SJSA1 (cell line): Measurements from ENCODE around the gene SKIDA1. TPM values are rescaled to one million over a fixed set of nuclear protein-coding genes. Genes with fewer than 3 reads are reported as not detected.

ENCODE experiments used
- DNase-seq, 2 experiments: peaks; one replicate each; pipeline ENCODE4 v3.0.0-alpha.2; 2015 to 2020; ENCODE audit warnings: low spot score in 2 of 2, low read depth in 1 of 2
- H3K27ac ChIP-seq: fragments of 250-450 bp; sonication (Bioruptor Pico); 2 replicates; pipeline ENCODE4 v1.5.1; 2020; ENCODE audit warnings: mild to moderate bottlenecking, moderate library complexity
- H3K27me3 ChIP-seq: fragments of 250-450 bp; sonication (Bioruptor Pico); replicated peaks from 2 replicates; pipeline ENCODE4 v1.5.1; 2020; ENCODE audit warnings: mild to moderate bottlenecking, moderate library complexity
- H3K36me3 ChIP-seq: fragments of 250-450 bp; sonication (Bioruptor Pico); 2 replicates; pipeline ENCODE4 v1.5.1; 2020; ENCODE audit warnings: mild to moderate bottlenecking
- H3K4me1 ChIP-seq: fragments of 250-450 bp; sonication (Bioruptor Pico); replicated peaks from 2 replicates; pipeline ENCODE4 v1.6.1; 2021; ENCODE audit warnings: mild to moderate bottlenecking
- H3K4me3 ChIP-seq: fragments of 250-450 bp; sonication (Bioruptor Pico); 2 replicates; pipeline ENCODE4 v1.5.1; 2020; ENCODE audit warnings: mild to moderate bottlenecking
- H3K9me3 ChIP-seq: fragments of 250-450 bp; sonication (Bioruptor Pico); replicated peaks from 2 replicates; pipeline ENCODE4 v1.5.1; 2020; ENCODE audit warnings: mild to moderate bottlenecking
- total RNA-seq: library from RNA; depleted of rRNA; stranded (reverse); fragments of >200 nt; shearing (Covaris generic); gene quantifications from 2 replicates; pipeline ENCODE4 v1.2.3, GENCODE V29; 2014

The SKIDA1 gene
- total RNA-seq, 1 experiment from 2014 or later, result 1.7 TPM

- Histone ChIP-seq H3K9me3 (no peaks in the 10 kb centered on the region), H3K27me3 (no peaks in the 10 kb centered on the region), H3K36me3 (no peaks in the 10 kb centered on the region), H3K4me1 (peaks cover 36% of the 10 kb centered on the region), H3K4me3 (peak overlapping the region; percentile 70), H3K27ac (no peak overlapping the region)
- peak; percentile 56 to 64 for DNase-seq
Observed at GRCh38 chr10:21516242-21517131, 9.0 kb downstream of the SKIDA1 start.

GRCh38 chr10:21515361-21516241 lies 9.9 kb downstream of the SKIDA1 start:
- Histone ChIP-seq H3K36me3 (no peaks in the 10 kb centered on the region), H3K4me3 (peak overlapping the region; percentile 70), H3K9me3 (no peaks in the 10 kb centered on the region), H3K27me3 (no peaks in the 10 kb centered on the region), H3K4me1 (peaks cover 36% of the 10 kb centered on the region), H3K27ac (no peak overlapping the region)
- no peak for DNase-seq

GRCh38 chr10:21514818-21515351 lies 10.6 kb downstream of the SKIDA1 start:
- H3K4me1 ChIP-seq, result peaks cover 34% of the 10 kb centered on the region

GRCh38 chr10:21514129-21514817 lies 11.2 kb downstream of the SKIDA1 start:
- Histone ChIP-seq H3K4me1 (peaks cover 28% of the 10 kb centered on the region), H3K36me3 (no peaks in the 10 kb centered on the region), H3K27ac (no peak overlapping the region), H3K4me3 (no peak overlapping the region), H3K9me3 (no peaks in the 10 kb centered on the region), H3K27me3 (no peaks in the 10 kb centered on the region)
- DNase-seq, result no peak

More at GRCh38 chr10:21514818-21515351, 10.6 kb downstream of the SKIDA1 start:
- Histone ChIP-seq H3K27me3 (no peaks in the 10 kb centered on the region), H3K9me3 (no peaks in the 10 kb centered on the region), H3K36me3 (no peaks in the 10 kb centered on the region), H3K4me3 (no peak overlapping the region), H3K27ac (no peak overlapping the region)
- no peak for DNase-seq

- Histone ChIP-seq H3K4me1 (peaks cover 25% of the 10 kb centered on the region), H3K27ac (no peak overlapping the region), H3K9me3 (no peaks in the 10 kb centered on the region), H3K4me3 (no peak overlapping the region), H3K36me3 (no peaks in the 10 kb centered on the region), H3K27me3 (no peaks in the 10 kb centered on the region)
- no peak for DNase-seq
Observed at GRCh38 chr10:21513405-21513788, 12.1 kb downstream of the SKIDA1 start.

GRCh38 chr10:21512573-21513404 lies 12.7 kb downstream of the SKIDA1 start:
- DNase-seq, result no peak
- H3K36me3 ChIP-seq, result no peaks in the 10 kb centered on the region

GRCh38 chr10:21511946-21512572 lies 13.4 kb downstream of the SKIDA1 start:
- Histone ChIP-seq H3K9me3 (no peaks in the 10 kb centered on the region), H3K4me3 (no peak overlapping the region), H3K27ac (no peak overlapping the region), H3K36me3 (no peaks in the 10 kb centered on the region), H3K4me1 (peaks cover 15% of the 10 kb centered on the region), H3K27me3 (no peaks in the 10 kb centered on the region)
- no peak for DNase-seq

More at GRCh38 chr10:21512573-21513404, 12.7 kb downstream of the SKIDA1 start:
- H3K27ac ChIP-seq, result no peak overlapping the region
- peaks cover 20% of the 10 kb centered on the region for H3K4me1 ChIP-seq
- H3K4me3 ChIP-seq, result no peak overlapping the region
- no peaks in the 10 kb centered on the region for H3K27me3 ChIP-seq
- no peaks in the 10 kb centered on the region for H3K9me3 ChIP-seq

GRCh38 chr10:21511095-21511570 lies 14.3 kb downstream of the SKIDA1 start:
- no peaks in the 10 kb centered on the region for H3K27me3 ChIP-seq
- DNase-seq, result no peak
- H3K27ac ChIP-seq, result no peak overlapping the region
- H3K9me3 ChIP-seq, result no peaks in the 10 kb centered on the region
- H3K4me3 ChIP-seq, result no peak overlapping the region
- H3K36me3 ChIP-seq, result no peaks in the 10 kb centered on the region
- peaks cover 11% of the 10 kb centered on the region for H3K4me1 ChIP-seq

- no peak overlapping the region for H3K27ac ChIP-seq
- no peaks in the 10 kb centered on the region for H3K36me3 ChIP-seq
- no peak for DNase-seq
- H3K9me3 ChIP-seq, result no peaks in the 10 kb centered on the region
- no peak overlapping the region for H3K4me3 ChIP-seq
- H3K4me1 ChIP-seq, result peaks cover 4% of the 10 kb centered on the region; the same call in 1 of the 2 replicates
- no peaks in the 10 kb centered on the region for H3K27me3 ChIP-seq
Observed at GRCh38 chr10:21510241-21511094, 15.0 kb downstream of the SKIDA1 start.

GRCh38 chr10:21509341-21510240 lies 15.9 kb downstream of the SKIDA1 start:
- no peak for DNase-seq
- Histone ChIP-seq H3K27ac (no peak overlapping the region), H3K4me1 (peaks cover 3% of the 10 kb centered on the region; the same call in 1 of the 2 replicates), H3K9me3 (no peaks in the 10 kb centered on the region), H3K4me3 (no peak overlapping the region), H3K36me3 (no peaks in the 10 kb centered on the region), H3K27me3 (no peaks in the 10 kb centered on the region)
